ENCODE results near the gene DEGS2.

DEGS2 gene

GRCh38 chr14:100130521-100130920 lies 28.9 kb downstream of the DEGS2 start:
- Histone ChIP-seq H3K4me3 (ENCODE audit: insufficient read length, low read depth) (no peak overlapping the region), H3K9me3 (ENCODE audit: insufficient read depth, low read length) (no peaks in the 10 kb centered on the region), H3K9ac (ENCODE audit: insufficient read length, low read depth) (peak overlapping the region; percentile 8), H3K27me3 (ENCODE audit: insufficient read depth, insufficient read length) (no peaks in the 10 kb centered on the region), H3K4me1 (ENCODE audit: insufficient read depth, insufficient read length) (peaks cover 10% of the 10 kb centered on the region), H3K36me3 (ENCODE audit: insufficient read depth, insufficient read length, low read length) (peaks cover 21% of the 10 kb centered on the region)
- DNase-seq (ENCODE audit: low read depth, low spot score): no peak
- TF ChIP-seq SUZ12 (IDR thresholded peaks at IDR 0.05; ENCODE audit: extremely low read depth, insufficient read depth, insufficient read length) (no peak), YY1 (IDR thresholded peaks at IDR 0.05; ENCODE audit: insufficient read depth, insufficient read length) (no peak), ZNF274 (IDR thresholded peaks at IDR 0.05; ENCODE audit: low read depth, low read length) (no peak)

GRCh38 chr14:100129161-100129589 lies 30.3 kb downstream of the DEGS2 start:
- TF ChIP-seq ZNF274 (IDR thresholded peaks at IDR 0.05; ENCODE audit: low read depth, low read length): no peak
- TF ChIP-seq YY1 (IDR thresholded peaks at IDR 0.05; ENCODE audit: insufficient read depth, insufficient read length): no peak
- no peak for TF ChIP-seq SUZ12 (IDR thresholded peaks at IDR 0.05; ENCODE audit: extremely low read depth, insufficient read depth, insufficient read length)
- H3K9me3 ChIP-seq (ENCODE audit: insufficient read depth, low read length): no peaks in the 10 kb centered on the region
- no peaks in the 10 kb centered on the region for H3K27me3 ChIP-seq (ENCODE audit: insufficient read depth, insufficient read length)
- H3K36me3 ChIP-seq (ENCODE audit: insufficient read depth, insufficient read length, low read length): peaks cover 22% of the 10 kb centered on the region
- DNase-seq (ENCODE audit: low read depth, low spot score): no peak
- peaks cover 10% of the 10 kb centered on the region for H3K4me1 ChIP-seq (ENCODE audit: insufficient read depth, insufficient read length)
- H3K9ac ChIP-seq (ENCODE audit: insufficient read length, low read depth): no peak overlapping the region
- no peak overlapping the region for H3K4me3 ChIP-seq (ENCODE audit: insufficient read length, low read depth)

GRCh38 chr14:100128688-100129087 lies 30.8 kb downstream of the DEGS2 start:
- peaks cover 10% of the 10 kb centered on the region for H3K4me1 ChIP-seq (ENCODE audit: insufficient read depth, insufficient read length)
- no peak overlapping the region for H3K4me3 ChIP-seq (ENCODE audit: insufficient read length, low read depth)
- H3K9me3 ChIP-seq (ENCODE audit: insufficient read depth, low read length): no peaks in the 10 kb centered on the region
- no peak for TF ChIP-seq SUZ12 (IDR thresholded peaks at IDR 0.05; ENCODE audit: extremely low read depth, insufficient read depth, insufficient read length)
- no peak for TF ChIP-seq ZNF274 (IDR thresholded peaks at IDR 0.05; ENCODE audit: low read depth, low read length)
- TF ChIP-seq YY1 (IDR thresholded peaks at IDR 0.05; ENCODE audit: insufficient read depth, insufficient read length): no peak
- no peak for DNase-seq (ENCODE audit: low read depth, low spot score)
- peaks cover 23% of the 10 kb centered on the region for H3K36me3 ChIP-seq (ENCODE audit: insufficient read depth, insufficient read length, low read length)
- H3K27me3 ChIP-seq (ENCODE audit: insufficient read depth, insufficient read length): no peaks in the 10 kb centered on the region
- H3K9ac ChIP-seq (ENCODE audit: insufficient read length, low read depth): no peak overlapping the region

- no peak overlapping the region for H3K9ac ChIP-seq (ENCODE audit: insufficient read length, low read depth)
- no peaks in the 10 kb centered on the region for H3K9me3 ChIP-seq (ENCODE audit: insufficient read depth, low read length)
- TF ChIP-seq ZNF274 (IDR thresholded peaks at IDR 0.05; ENCODE audit: low read depth, low read length): no peak
- TF ChIP-seq SUZ12 (IDR thresholded peaks at IDR 0.05; ENCODE audit: extremely low read depth, insufficient read depth, insufficient read length): no peak
- no peak for TF ChIP-seq YY1 (IDR thresholded peaks at IDR 0.05; ENCODE audit: insufficient read depth, insufficient read length)
- H3K4me3 ChIP-seq (ENCODE audit: insufficient read length, low read depth): no peak overlapping the region
- H3K4me1 ChIP-seq (ENCODE audit: insufficient read depth, insufficient read length): peaks cover 10% of the 10 kb centered on the region
- no peaks in the 10 kb centered on the region for H3K27me3 ChIP-seq (ENCODE audit: insufficient read depth, insufficient read length)
- peaks cover 18% of the 10 kb centered on the region for H3K36me3 ChIP-seq (ENCODE audit: insufficient read depth, insufficient read length, low read length)
- DNase-seq (ENCODE audit: low read depth, low spot score): no peak
Observed at GRCh38 chr14:100127853-100128455, 31.5 kb downstream of the DEGS2 start.

- no peak overlapping the region for H3K9ac ChIP-seq (ENCODE audit: insufficient read length, low read depth)
- TF ChIP-seq ZNF274 (IDR thresholded peaks at IDR 0.05; ENCODE audit: low read depth, low read length) (no peak), YY1 (IDR thresholded peaks at IDR 0.05; ENCODE audit: insufficient read depth, insufficient read length) (no peak), SUZ12 (IDR thresholded peaks at IDR 0.05; ENCODE audit: extremely low read depth, insufficient read depth, insufficient read length) (no peak)
- no peak overlapping the region for H3K4me3 ChIP-seq (ENCODE audit: insufficient read length, low read depth)
- H3K27me3 ChIP-seq (ENCODE audit: insufficient read depth, insufficient read length): no peaks in the 10 kb centered on the region
- peaks cover 18% of the 10 kb centered on the region for H3K36me3 ChIP-seq (ENCODE audit: insufficient read depth, insufficient read length, low read length)
- H3K4me1 ChIP-seq (ENCODE audit: insufficient read depth, insufficient read length): peaks cover 14% of the 10 kb centered on the region
- DNase-seq (ENCODE audit: low read depth, low spot score): no peak
- no peaks in the 10 kb centered on the region for H3K9me3 ChIP-seq (ENCODE audit: insufficient read depth, low read length)
Observed at GRCh38 chr14:100126401-100126800, 33.0 kb downstream of the DEGS2 start.

- Histone ChIP-seq H3K27me3 (ENCODE audit: insufficient read depth, insufficient read length) (no peaks in the 10 kb centered on the region), H3K4me3 (ENCODE audit: insufficient read length, low read depth) (no peak overlapping the region), H3K4me1 (ENCODE audit: insufficient read depth, insufficient read length) (peaks cover 8% of the 10 kb centered on the region), H3K9me3 (ENCODE audit: insufficient read depth, low read length) (no peaks in the 10 kb centered on the region), H3K36me3 (ENCODE audit: insufficient read depth, insufficient read length, low read length) (peaks cover 16% of the 10 kb centered on the region), H3K9ac (ENCODE audit: insufficient read length, low read depth) (no peak overlapping the region)
- no peak for DNase-seq (ENCODE audit: low read depth, low spot score)
- TF ChIP-seq ZNF274 (IDR thresholded peaks at IDR 0.05; ENCODE audit: low read depth, low read length) (no peak), SUZ12 (IDR thresholded peaks at IDR 0.05; ENCODE audit: extremely low read depth, insufficient read depth, insufficient read length) (no peak), YY1 (IDR thresholded peaks at IDR 0.05; ENCODE audit: insufficient read depth, insufficient read length) (no peak)
Observed at GRCh38 chr14:100124551-100125088, 34.8 kb downstream of the DEGS2 start.

- TF ChIP-seq SUZ12 (IDR thresholded peaks at IDR 0.05; ENCODE audit: extremely low read depth, insufficient read depth, insufficient read length) (no peak), ZNF274 (IDR thresholded peaks at IDR 0.05; ENCODE audit: low read depth, low read length) (no peak), YY1 (IDR thresholded peaks at IDR 0.05; ENCODE audit: insufficient read depth, insufficient read length) (no peak)
- Histone ChIP-seq H3K9ac (ENCODE audit: insufficient read length, low read depth) (no peak overlapping the region), H3K9me3 (ENCODE audit: insufficient read depth, low read length) (no peaks in the 10 kb centered on the region), H3K4me1 (ENCODE audit: insufficient read depth, insufficient read length) (peaks cover 8% of the 10 kb centered on the region), H3K27me3 (ENCODE audit: insufficient read depth, insufficient read length) (no peaks in the 10 kb centered on the region), H3K4me3 (ENCODE audit: insufficient read length, low read depth) (no peak overlapping the region), H3K36me3 (ENCODE audit: insufficient read depth, insufficient read length, low read length) (peaks cover 16% of the 10 kb centered on the region)
- no peak for DNase-seq (ENCODE audit: low read depth, low spot score)
Observed at GRCh38 chr14:100123618-100124017, 35.8 kb downstream of the DEGS2 start.
